Neural progenitor cell (in vitro differentiated cells): Measurements from ENCODE around the gene PPP1R37.

Experiments
- EZH2 ChIP-seq: fragments of 200-600 bp; sonication (generic); IDR thresholded peaks from 2 replicates; pipeline ENCODE4 v1.6.1; 2017; ENCODE audit warnings: antibody characterized with exemption, mild to moderate bottlenecking, moderate library complexity
- EZH2phosphoT487 ChIP-seq: fragments of 200-600 bp; sonication (generic); IDR thresholded peaks from 2 replicates; pipeline ENCODE4 v1.6.1; 2017; ENCODE audit warnings: antibody characterized with exemption
- TF ChIP-seq, protein P1 (sequence below): fragments of 200-600 bp; sonication (generic); IDR thresholded peaks from 2 replicates; pipeline ENCODE4 v1.5.1; 2017; ENCODE audit warnings: antibody characterized with exemption, mild to moderate bottlenecking

DNA sequence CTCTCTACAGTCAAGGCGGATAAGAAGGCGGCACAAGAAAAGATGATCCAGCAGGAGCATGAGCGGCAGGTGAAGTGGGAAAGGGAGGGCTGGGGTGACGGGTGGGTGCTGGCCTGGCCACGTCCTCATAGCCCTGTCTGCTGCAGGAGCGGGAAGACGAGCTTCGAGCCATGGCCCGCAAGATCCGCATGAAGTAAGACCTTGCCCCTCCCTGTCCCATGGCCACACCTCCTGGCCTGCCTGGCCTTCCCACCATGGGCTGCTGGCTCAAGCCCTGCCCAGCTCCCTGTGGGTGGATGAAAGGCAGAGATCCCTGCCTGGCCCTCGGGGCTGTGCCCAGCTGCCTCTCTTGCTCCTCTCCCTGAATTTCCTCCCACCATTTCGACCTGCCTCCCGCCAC is 23.9 kb upstream of the PPP1R37 start:
- TF ChIP-seq, protein P1, sequence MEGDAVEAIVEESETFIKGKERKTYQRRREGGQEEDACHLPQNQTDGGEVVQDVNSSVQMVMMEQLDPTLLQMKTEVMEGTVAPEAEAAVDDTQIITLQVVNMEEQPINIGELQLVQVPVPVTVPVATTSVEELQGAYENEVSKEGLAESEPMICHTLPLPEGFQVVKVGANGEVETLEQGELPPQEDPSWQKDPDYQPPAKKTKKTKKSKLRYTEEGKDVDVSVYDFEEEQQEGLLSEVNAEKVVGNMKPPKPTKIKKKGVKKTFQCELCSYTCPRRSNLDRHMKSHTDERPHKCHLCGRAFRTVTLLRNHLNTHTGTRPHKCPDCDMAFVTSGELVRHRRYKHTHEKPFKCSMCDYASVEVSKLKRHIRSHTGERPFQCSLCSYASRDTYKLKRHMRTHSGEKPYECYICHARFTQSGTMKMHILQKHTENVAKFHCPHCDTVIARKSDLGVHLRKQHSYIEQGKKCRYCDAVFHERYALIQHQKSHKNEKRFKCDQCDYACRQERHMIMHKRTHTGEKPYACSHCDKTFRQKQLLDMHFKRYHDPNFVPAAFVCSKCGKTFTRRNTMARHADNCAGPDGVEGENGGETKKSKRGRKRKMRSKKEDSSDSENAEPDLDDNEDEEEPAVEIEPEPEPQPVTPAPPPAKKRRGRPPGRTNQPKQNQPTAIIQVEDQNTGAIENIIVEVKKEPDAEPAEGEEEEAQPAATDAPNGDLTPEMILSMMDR, result no peak
- TF ChIP-seq EZH2, result no peak
- TF ChIP-seq EZH2phosphoT487, result no peak
